CD14-positive monocyte (primary cell): ENCODE results near the gene NPRL2. TPM values are rescaled to one million over a fixed set of nuclear protein-coding genes. Genes with fewer than 3 reads are reported as not detected.

ENCODE experiments used
- DNase-seq, 3 donors: peaks; one replicate each; pipeline ENCODE4 v3.0.0-alpha.2; 2011 to 2022
- H2AFZ ChIP-seq: 2 replicates; pipeline ENCODE4 v1.6.0; 2012; ENCODE audit warnings: mild to moderate bottlenecking, low read depth, low read length, inconsistent platforms; ENCODE audit not compliant: insufficient read depth, poor library complexity, severe bottlenecking
- H3K27ac ChIP-seq, 2 donors: 1 replicate in 1 of 2; 2 replicates in 1 of 2; pipeline ENCODE4 v1.5.1; 2012 to 2013; ENCODE audit warnings: low read length in 2 of 2, control low read depth in 1 of 2, inconsistent platforms in 1 of 2, low read depth in 1 of 2, mild to moderate bottlenecking in 1 of 2
- H3K27me3 ChIP-seq, 2 donors: one replicate each; pipeline versions ENCODE4 v1.6.0 to v1.6.1; 2011 to 2013; ENCODE audit warnings: low read length in 2 of 2; ENCODE audit not compliant: control insufficient read depth in 2 of 2, insufficient read depth in 2 of 2
- H3K36me3 ChIP-seq, 2 donors: replicated peaks in 1 of 2; 1 replicate in 1 of 2; 2 replicates in 1 of 2; pipeline versions ENCODE4 v1.5.1 to v1.6.1; 2012 to 2013; ENCODE audit warnings: low read length in 2 of 2, control low read depth in 1 of 2, inconsistent platforms in 1 of 2, mild to moderate bottlenecking in 1 of 2; ENCODE audit not compliant: insufficient read depth in 2 of 2, control insufficient read depth in 1 of 2
- H3K4me1 ChIP-seq, 2 donors: 1 replicate in 1 of 2; 2 replicates in 1 of 2; pipeline versions ENCODE4 v1.5.1 to v1.6.1; 2012 to 2013; ENCODE audit warnings: low read length in 2 of 2, control low read depth in 1 of 2, inconsistent platforms in 1 of 2, mild to moderate bottlenecking in 1 of 2, moderate library complexity in 1 of 2; ENCODE audit not compliant: insufficient read depth in 2 of 2, control insufficient read depth in 1 of 2
- H3K4me2 ChIP-seq: replicated peaks from 2 replicates; pipeline ENCODE3; 2012; ENCODE audit warnings: low read length, moderate library complexity, mild to moderate bottlenecking; ENCODE audit not compliant: poor library complexity, severe bottlenecking; ENCODE audit errors: extremely low read depth
- H3K4me3 ChIP-seq, 3 experiments: fragments of 200-600 bp in 1 of 3; sonication (generic) in 1 of 3; replicated peaks in 1 of 3; 1 replicate in 2 of 3; 2 replicates in 1 of 3; pipeline ENCODE4 v1.5.1; 2011 to 2013; ENCODE audit warnings: low read length in 3 of 3, mild to moderate bottlenecking in 3 of 3, control low read depth in 2 of 3, low read depth in 2 of 3, inconsistent platforms in 1 of 3, moderate library complexity in 1 of 3
- H3K79me2 ChIP-seq: 2 replicates; pipeline ENCODE4 v1.6.0; 2012; ENCODE audit warnings: mild to moderate bottlenecking, control low read depth, inconsistent platforms, low read length, moderate library complexity; ENCODE audit not compliant: insufficient read depth
- H3K9ac ChIP-seq: 2 replicates; pipeline ENCODE4 v1.6.0; 2017; ENCODE audit warnings: low read length, mild to moderate bottlenecking; ENCODE audit not compliant: insufficient read depth, poor library complexity, severe bottlenecking
- H3K9me3 ChIP-seq, 2 donors: replicated peaks in 1 of 2; 1 replicate in 1 of 2; 2 replicates in 1 of 2; pipeline versions ENCODE4 v1.5.1 to v1.6.1; 2012 to 2013; ENCODE audit warnings: low read length in 2 of 2, control low read depth in 1 of 2; ENCODE audit not compliant: control insufficient read depth in 1 of 2, insufficient read depth in 1 of 2
- H4K20me1 ChIP-seq: 2 replicates; pipeline ENCODE4 v1.6.0; 2012; ENCODE audit warnings: mild to moderate bottlenecking, low read length, control low read depth, moderate library complexity; ENCODE audit not compliant: insufficient read depth
- H3K27ac Mint-ChIP-seq, 7 donors: one replicate each; pipeline ENCODE4 v1.8.0; 2020; ENCODE audit warnings: mild to moderate bottlenecking in 7 of 7, mixed read lengths in 7 of 7, moderate library complexity in 6 of 7, inconsistent platforms in 2 of 7
- H3K27me3 Mint-ChIP-seq, 3 donors: one replicate each; pipeline ENCODE4 v1.8.0; 2021 to 2022; ENCODE audit warnings: low read depth in 3 of 3, mild to moderate bottlenecking in 3 of 3, mixed read lengths in 3 of 3, moderate library complexity in 3 of 3, inconsistent platforms in 1 of 3
- H3K36me3 Mint-ChIP-seq, 2 donors: one replicate each; pipeline ENCODE4 v1.8.0; 2020; ENCODE audit warnings: mixed read lengths in 2 of 2, inconsistent platforms in 1 of 2, mild to moderate bottlenecking in 1 of 2
- H3K4me1 Mint-ChIP-seq: one replicate; pipeline ENCODE4 v1.8.0; 2020; ENCODE audit warnings: mild to moderate bottlenecking, mixed read lengths
- H3K4me3 Mint-ChIP-seq, 2 donors: one replicate each; pipeline ENCODE4 v1.8.0; 2020; ENCODE audit warnings: mild to moderate bottlenecking in 2 of 2, mixed read lengths in 2 of 2, moderate library complexity in 1 of 2
- H3K9me3 Mint-ChIP-seq, 7 donors: one replicate each; pipeline ENCODE4 v1.8.0; 2020 to 2022; ENCODE audit warnings: mixed read lengths in 7 of 7, mild to moderate bottlenecking in 6 of 7, moderate library complexity in 6 of 7, inconsistent platforms in 2 of 7
- WGBS: methylation state at CpG from one replicate; pipeline ENCODE4 v1.1.5; 2013; ENCODE audit warnings: missing lambda C conversion rate; ENCODE audit not compliant: insufficient coverage; 5-methylcytosine and 5-hydroxymethylcytosine counted together
- intact Hi-C, 2 donors: fragments of 100-400 bp; cut with micrococcal nuclease; formaldehyde crosslinking; loops; one replicate each; pipeline versions ENCODE4 v1.15.0 to v1.15.1; 2023
- polyA plus RNA-seq, 3 donors: library from polyadenylated mRNA; depleted of rRNA in 1 of 3; unstranded in 2 of 3; stranded (reverse) in 1 of 3; fragments of 300-500 nt in 2 of 3; fragments of >200 nt in 1 of 3; fragmentation: Illumina TruSeq in 2 of 3; gene quantifications; 1 replicate in 2 of 3; 2 replicates in 1 of 3; pipeline ENCODE4 v1.2.3, GENCODE V29; 2012 to 2021
- TF ChIP-seq, protein P1 (sequence below): fragments of 200-600 bp; IDR thresholded peaks from one replicate; pipeline ENCODE4 v1.8.0; 2022; ENCODE audit warnings: antibody characterized with exemption, mild to moderate bottlenecking

NPRL2 gene
- polyA plus RNA-seq, 3 donors = 20.9 to 37.9 (median 23.5) TPM

DNA sequence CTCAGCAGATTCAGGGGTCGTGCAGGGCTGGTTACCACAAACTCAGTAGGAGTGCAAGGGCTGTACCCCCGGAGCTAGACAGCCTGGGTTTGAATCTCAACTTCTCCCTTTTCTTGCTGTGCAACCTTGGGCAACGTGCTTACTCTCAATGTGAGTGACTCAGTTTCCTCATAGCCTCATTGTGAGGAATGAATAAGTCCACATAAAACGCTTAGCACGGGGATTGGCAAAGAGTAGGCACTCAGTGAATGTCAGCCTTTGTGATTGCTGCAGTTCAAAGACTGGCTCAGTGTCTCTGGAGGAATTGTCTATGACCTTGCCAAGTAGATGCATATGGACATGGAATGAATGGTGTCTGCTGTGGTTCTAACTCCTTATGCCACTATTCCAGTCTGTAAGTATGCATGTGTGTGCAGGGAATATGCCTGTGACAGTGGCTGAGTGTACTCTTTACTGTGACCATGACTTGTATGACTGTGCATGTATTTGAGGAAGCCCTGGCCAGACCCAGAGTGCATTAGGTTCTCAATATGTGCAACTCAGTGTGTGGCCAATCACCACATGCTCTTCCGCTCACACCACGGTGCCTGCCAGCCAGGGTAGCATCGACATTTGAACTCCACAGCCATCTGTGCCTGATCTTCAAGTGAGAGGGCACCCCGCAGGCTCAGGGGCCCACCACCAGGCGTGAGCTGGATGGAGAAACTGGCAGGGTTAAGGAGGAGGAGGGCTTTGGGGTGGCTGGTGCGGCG, 50.5 kb downstream of the NPRL2 start:
- 27% methylated on average over 11 of the region's 12 CpGs for WGBS
- no peaks in the 10 kb centered on the region for H3K9me3 Mint-ChIP-seq
- H3K27me3 Mint-ChIP-seq = no peaks in the 10 kb centered on the region
- peak overlapping the region; percentile 77 for H3K4me2 ChIP-seq
- peaks cover 32 to 37% of the 10 kb centered on the region in 2 donors for H3K4me1 ChIP-seq
- H3K79me2 ChIP-seq = peaks cover 39% of the 10 kb centered on the region
- H3K4me3 ChIP-seq = peak overlapping the region; percentile 40 to 94 (median 57)
- H3K36me3 ChIP-seq = no peaks in the 10 kb centered on the region
- peak; percentile 89 to 94 (median 91) for DNase-seq
- H2AFZ ChIP-seq = peak overlapping the region; percentile 77
- no peaks in the 10 kb centered on the region for H3K27me3 ChIP-seq
- H4K20me1 ChIP-seq = no peaks in the 10 kb centered on the region
- H3K4me1 Mint-ChIP-seq = peaks cover 37% of the 10 kb centered on the region
- no peaks in the 10 kb centered on the region for H3K9me3 ChIP-seq
- H3K27ac ChIP-seq = peak overlapping the region; percentile 99 to 100
- H3K4me3 Mint-ChIP-seq = peak overlapping the region; percentile 64 to 84
- peak overlapping the region; percentile 85 for H3K9ac ChIP-seq
- peak overlapping the region; percentile 99 for H3K27ac Mint-ChIP-seq
- intact Hi-C loops = loop anchor here (2.0 to 5.0 kb wide), 2 partner anchors 21 to 37 kb away; no protein-coding TSS in a partner anchor
- TF ChIP-seq, protein P1, sequence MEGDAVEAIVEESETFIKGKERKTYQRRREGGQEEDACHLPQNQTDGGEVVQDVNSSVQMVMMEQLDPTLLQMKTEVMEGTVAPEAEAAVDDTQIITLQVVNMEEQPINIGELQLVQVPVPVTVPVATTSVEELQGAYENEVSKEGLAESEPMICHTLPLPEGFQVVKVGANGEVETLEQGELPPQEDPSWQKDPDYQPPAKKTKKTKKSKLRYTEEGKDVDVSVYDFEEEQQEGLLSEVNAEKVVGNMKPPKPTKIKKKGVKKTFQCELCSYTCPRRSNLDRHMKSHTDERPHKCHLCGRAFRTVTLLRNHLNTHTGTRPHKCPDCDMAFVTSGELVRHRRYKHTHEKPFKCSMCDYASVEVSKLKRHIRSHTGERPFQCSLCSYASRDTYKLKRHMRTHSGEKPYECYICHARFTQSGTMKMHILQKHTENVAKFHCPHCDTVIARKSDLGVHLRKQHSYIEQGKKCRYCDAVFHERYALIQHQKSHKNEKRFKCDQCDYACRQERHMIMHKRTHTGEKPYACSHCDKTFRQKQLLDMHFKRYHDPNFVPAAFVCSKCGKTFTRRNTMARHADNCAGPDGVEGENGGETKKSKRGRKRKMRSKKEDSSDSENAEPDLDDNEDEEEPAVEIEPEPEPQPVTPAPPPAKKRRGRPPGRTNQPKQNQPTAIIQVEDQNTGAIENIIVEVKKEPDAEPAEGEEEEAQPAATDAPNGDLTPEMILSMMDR = no peak
- H3K36me3 Mint-ChIP-seq = peaks cover 2 to 11% of the 10 kb centered on the region in 2 donors

DNA sequence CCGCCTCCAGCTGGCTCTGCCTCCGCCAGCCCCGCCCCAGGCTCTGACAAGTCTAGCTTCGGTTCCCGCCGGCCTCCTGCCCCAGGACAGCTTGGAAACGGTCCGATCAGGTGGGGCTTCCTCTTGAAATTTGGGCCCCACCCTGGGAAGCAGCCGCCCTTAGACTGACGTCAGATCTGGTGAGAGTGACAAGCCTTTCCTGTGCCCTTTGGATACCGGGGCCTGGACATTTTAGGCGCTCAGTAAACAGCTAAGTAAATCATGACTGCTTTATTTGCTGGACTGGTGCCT, 51.0 kb downstream of the NPRL2 start:
- no peaks in the 10 kb centered on the region for H3K27me3 Mint-ChIP-seq
- DNase-seq = no peak
- Histone ChIP-seq H4K20me1 (no peaks in the 10 kb centered on the region), H3K4me3 (peak overlapping the region; percentile 40 to 94 (median 57)), H2AFZ (peak overlapping the region; percentile 53), H3K27me3 (no peaks in the 10 kb centered on the region), H3K9me3 (no peaks in the 10 kb centered on the region), H3K9ac (peak overlapping the region; percentile 85), H3K36me3 (no peaks in the 10 kb centered on the region), H3K4me1 (peaks cover 32 to 37% of the 10 kb centered on the region in 2 donors), H3K4me2 (peak overlapping the region; percentile 77), H3K79me2 (peaks cover 39% of the 10 kb centered on the region), H3K27ac (peak overlapping the region; percentile 99 to 100)
- peaks cover 2 to 11% of the 10 kb centered on the region in 2 donors for H3K36me3 Mint-ChIP-seq
- TF ChIP-seq, protein P1 = no peak
- intact Hi-C loops = loop anchor here (2.0 to 5.0 kb wide), 2 partner anchors 21 to 38 kb away; no protein-coding TSS in a partner anchor
- no peaks in the 10 kb centered on the region for H3K9me3 Mint-ChIP-seq
- peak overlapping the region; percentile 99 for H3K27ac Mint-ChIP-seq
- peaks cover 34% of the 10 kb centered on the region for H3K4me1 Mint-ChIP-seq
- peak overlapping the region; percentile 64 to 84 for H3K4me3 Mint-ChIP-seq
- WGBS = under 1% methylated on average over 12 of the region's 12 CpGs
